ENCODE results near the gene CCDC73.
A peak's percentile ranks its signal among the peaks of the same experiment; 100 is the strongest.
"Not testable (repeated sequence)": the region's sequence is repeated elsewhere in the genome, so short reads cannot be mapped to it uniquely, and the experiment has no call there.

Gene CCDC73

DNA sequence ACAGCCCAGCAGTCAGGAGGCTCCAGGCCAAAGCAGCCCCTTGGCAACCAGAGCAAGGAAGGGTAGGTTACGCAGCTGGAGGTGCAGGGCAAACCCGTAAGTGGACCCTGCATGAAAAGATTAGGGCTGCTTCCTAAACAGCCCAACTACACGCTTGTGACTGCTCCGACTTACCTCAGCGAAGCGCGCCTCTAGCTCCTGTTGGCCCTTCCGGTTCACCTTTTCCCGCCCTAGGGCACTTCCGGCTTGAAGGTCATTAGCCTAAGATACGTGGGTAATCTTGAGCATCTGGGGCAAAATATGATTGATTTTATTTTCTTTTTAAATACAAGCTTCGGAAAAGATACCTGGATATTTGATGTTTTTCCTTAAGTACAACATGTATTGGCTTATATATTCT lies at the start of gene CCDC73:
Gene CCDC73 (minus strand): TSS at position 224 of the 400 bp plus-strand sequence. CDS start 34,419 bp downstream, outside the sequence.
- Mint-ChIP-seq H3K9me3 (no peaks in the 10 kb centered on the region), H3K27ac (no peak within 1 kb of the TSS), H3K4me1 (ENCODE audit: low read depth) (peaks cover 9% of the 10 kb centered on the region), H3K4me3 (no peak within 1 kb of the TSS), H3K36me3 (ENCODE audit: low read depth) (no peaks in the 10 kb centered on the region), H3K27me3 (peaks cover 18% of the 10 kb centered on the region)
- no peak for DNase-seq

- Mint-ChIP-seq H3K9me3 (no peaks in the 10 kb centered on the region), H3K27ac (no peak overlapping the region), H3K4me3 (no peak overlapping the region), H3K27me3 (peaks cover 7% of the 10 kb centered on the region), H3K4me1 (ENCODE audit: low read depth) (no peaks in the 10 kb centered on the region), H3K36me3 (ENCODE audit: low read depth) (no peaks in the 10 kb centered on the region)
- no peak for DNase-seq
Measured at GRCh38 chr11:32843544-32843943, 49.1 kb upstream of the CCDC73 start.

GRCh38 chr11:32840587-32840986 lies 46.1 kb upstream of the CCDC73 start:
- H3K27ac Mint-ChIP-seq = no peak overlapping the region
- no peaks in the 10 kb centered on the region for H3K4me1 Mint-ChIP-seq (ENCODE audit: low read depth)
- H3K4me3 Mint-ChIP-seq = no peak overlapping the region
- no peak for DNase-seq
- no peaks in the 10 kb centered on the region for H3K9me3 Mint-ChIP-seq
- no peaks in the 10 kb centered on the region for H3K36me3 Mint-ChIP-seq (ENCODE audit: low read depth)
- H3K27me3 Mint-ChIP-seq = no peaks in the 10 kb centered on the region

- Mint-ChIP-seq H3K27me3 (peaks cover 6% of the 10 kb centered on the region), H3K36me3 (ENCODE audit: low read depth) (no peaks in the 10 kb centered on the region), H3K4me3 (no peak overlapping the region), H3K9me3 (no peaks in the 10 kb centered on the region), H3K27ac (no peak overlapping the region), H3K4me1 (ENCODE audit: low read depth) (no peaks in the 10 kb centered on the region)
- DNase-seq = no peak
Measured at GRCh38 chr11:32839308-32839707, 44.8 kb upstream of the CCDC73 start.

- Mint-ChIP-seq H3K9me3 (no peaks in the 10 kb centered on the region), H3K36me3 (ENCODE audit: low read depth) (no peaks in the 10 kb centered on the region), H3K27me3 (peaks cover 6% of the 10 kb centered on the region), H3K27ac (no peak overlapping the region), H3K4me3 (no peak overlapping the region), H3K4me1 (ENCODE audit: low read depth) (no peaks in the 10 kb centered on the region)
- no peak for DNase-seq
Measured at GRCh38 chr11:32838505-32839274, 44.2 kb upstream of the CCDC73 start.

DNA sequence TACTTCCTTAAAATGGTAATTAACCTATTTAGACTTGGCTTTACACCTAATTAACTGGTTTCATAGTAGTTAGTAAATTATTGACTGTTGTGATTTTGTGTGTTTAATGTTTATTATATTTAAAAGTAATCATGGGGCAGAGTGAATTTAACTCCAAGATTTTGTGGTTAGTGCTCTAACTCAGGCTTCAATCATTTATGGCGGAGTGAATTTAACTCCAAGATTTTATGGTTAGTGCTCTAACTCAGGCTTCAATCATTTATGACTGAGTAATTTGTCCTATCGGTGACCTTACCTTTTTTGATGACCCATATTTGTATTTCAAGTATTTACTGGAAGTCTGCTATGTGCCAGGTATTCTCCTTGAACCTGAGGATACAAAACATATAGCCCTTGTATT lies 42.5 kb upstream of the CCDC73 start:
- Mint-ChIP-seq H3K9me3 (no peaks in the 10 kb centered on the region), H3K36me3 (ENCODE audit: low read depth) (no peaks in the 10 kb centered on the region), H3K4me1 (ENCODE audit: low read depth) (no peaks in the 10 kb centered on the region)

GRCh38 chr11:32833921-32834320 lies 39.5 kb upstream of the CCDC73 start:
- H3K4me3 Mint-ChIP-seq = no peak overlapping the region
- no peak for DNase-seq
- no peaks in the 10 kb centered on the region for H3K9me3 Mint-ChIP-seq
- H3K27me3 Mint-ChIP-seq = peaks cover 39% of the 10 kb centered on the region
- peaks cover 15% of the 10 kb centered on the region for H3K4me1 Mint-ChIP-seq (ENCODE audit: low read depth)
- no peak overlapping the region for H3K27ac Mint-ChIP-seq
- no peaks in the 10 kb centered on the region for H3K36me3 Mint-ChIP-seq (ENCODE audit: low read depth)

More for the DNA sequence above, 42.5 kb upstream of the CCDC73 start:
- Mint-ChIP-seq H3K27ac (no peak overlapping the region), H3K4me3 (no peak overlapping the region), H3K27me3 (peaks cover 16% of the 10 kb centered on the region)
- DNase-seq = no peak

DNA sequence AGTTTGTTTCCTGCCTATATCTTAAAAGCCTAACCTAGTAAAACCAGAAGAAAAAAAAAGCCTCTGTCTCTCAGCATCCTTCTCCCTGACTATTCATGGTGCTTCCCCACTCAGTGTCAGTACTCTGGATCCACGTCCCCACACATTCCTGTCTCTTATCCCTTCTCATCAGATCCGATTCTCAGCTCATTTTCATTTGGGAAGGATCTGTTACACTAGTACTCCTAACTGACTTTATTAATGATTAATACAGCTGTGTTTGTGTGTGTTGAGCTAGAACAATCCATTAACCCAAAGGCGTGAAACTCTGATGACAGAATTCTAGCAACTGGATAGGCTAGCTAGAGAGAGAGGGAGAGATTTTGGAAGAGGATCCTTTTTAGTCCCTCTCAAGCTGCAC lies 36.8 kb upstream of the CCDC73 start:
- Mint-ChIP-seq H3K27ac (no peak overlapping the region), H3K36me3 (ENCODE audit: low read depth) (no peaks in the 10 kb centered on the region), H3K27me3 (peaks cover 47% of the 10 kb centered on the region), H3K4me3 (no peak overlapping the region), H3K4me1 (ENCODE audit: low read depth) (peaks cover 15% of the 10 kb centered on the region), H3K9me3 (no peaks in the 10 kb centered on the region)
- no peak for DNase-seq

- H3K36me3 Mint-ChIP-seq (ENCODE audit: low read depth) = no peaks in the 10 kb centered on the region
- no peak for DNase-seq
- H3K4me1 Mint-ChIP-seq (ENCODE audit: low read depth) = peaks cover 15% of the 10 kb centered on the region
- H3K9me3 Mint-ChIP-seq = no peaks in the 10 kb centered on the region
- peaks cover 47% of the 10 kb centered on the region for H3K27me3 Mint-ChIP-seq
- H3K27ac Mint-ChIP-seq = no peak overlapping the region
- peak overlapping the region; percentile 75 for H3K4me3 Mint-ChIP-seq
Measured at GRCh38 chr11:32830796-32831195, 36.3 kb upstream of the CCDC73 start.

GRCh38 chr11:32830413-32830738 lies 35.9 kb upstream of the CCDC73 start:
- Mint-ChIP-seq H3K4me3 (peak overlapping the region; percentile 75), H3K4me1 (ENCODE audit: low read depth) (peaks cover 15% of the 10 kb centered on the region), H3K27ac (no peak overlapping the region), H3K27me3 (peaks cover 47% of the 10 kb centered on the region), H3K36me3 (ENCODE audit: low read depth) (no peaks in the 10 kb centered on the region), H3K9me3 (no peaks in the 10 kb centered on the region)
- no peak for DNase-seq

DNA sequence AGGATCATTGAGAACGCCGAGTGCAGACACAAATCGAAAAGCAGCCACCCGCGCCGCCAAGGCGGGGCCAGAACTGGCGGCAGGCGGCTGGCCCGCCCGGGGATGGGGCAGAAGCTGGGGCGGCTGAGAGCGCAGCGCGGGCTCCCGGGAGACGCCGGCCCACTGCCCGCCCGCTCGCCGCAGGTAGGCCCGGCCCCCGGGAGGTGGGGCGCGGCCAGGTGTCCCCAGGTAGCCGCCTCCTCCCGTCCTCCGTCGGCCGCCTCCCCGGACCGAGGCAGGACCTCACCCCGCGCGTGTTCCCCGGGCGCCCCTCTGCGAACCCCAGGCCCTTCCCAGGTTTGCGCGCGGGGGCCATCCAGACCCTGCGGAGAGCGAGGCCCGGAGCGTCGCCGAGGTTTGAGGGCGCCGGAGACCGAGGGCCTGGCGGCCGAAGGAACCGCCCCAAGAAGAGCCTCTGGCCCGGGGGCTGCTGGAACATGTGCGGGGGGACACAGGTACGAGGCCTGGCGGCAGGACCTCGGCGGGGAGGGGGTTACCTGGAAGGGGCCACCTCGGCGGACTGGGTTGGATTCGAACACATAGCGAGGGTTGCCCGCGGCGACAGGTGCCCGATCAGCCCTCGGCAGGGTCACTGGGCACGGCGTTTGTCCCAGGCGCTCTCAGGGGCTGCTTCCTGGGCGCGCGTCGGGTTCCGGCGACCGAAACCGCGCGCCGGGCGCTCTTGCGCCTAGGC lies 35.4 kb upstream of the CCDC73 start, which contains the start of gene PRRG4:
Gene PRRG4 (plus strand): TSS at position 248 of the 733 bp plus-strand sequence. CDS start 603 bp downstream, outside the sequence.
- peak within 1 kb of the TSS; percentile 88 for H3K4me3 Mint-ChIP-seq
- peak within 1 kb of the TSS; percentile 91 for H3K27ac Mint-ChIP-seq
- H3K27me3 Mint-ChIP-seq = peaks cover 42% of the 10 kb centered on the region
- no peaks in the 10 kb centered on the region for H3K36me3 Mint-ChIP-seq (ENCODE audit: low read depth)
- no peaks in the 10 kb centered on the region for H3K9me3 Mint-ChIP-seq
- H3K4me1 Mint-ChIP-seq (ENCODE audit: low read depth) = peaks cover 15% of the 10 kb centered on the region
- peak; percentile 67 for DNase-seq

DNA sequence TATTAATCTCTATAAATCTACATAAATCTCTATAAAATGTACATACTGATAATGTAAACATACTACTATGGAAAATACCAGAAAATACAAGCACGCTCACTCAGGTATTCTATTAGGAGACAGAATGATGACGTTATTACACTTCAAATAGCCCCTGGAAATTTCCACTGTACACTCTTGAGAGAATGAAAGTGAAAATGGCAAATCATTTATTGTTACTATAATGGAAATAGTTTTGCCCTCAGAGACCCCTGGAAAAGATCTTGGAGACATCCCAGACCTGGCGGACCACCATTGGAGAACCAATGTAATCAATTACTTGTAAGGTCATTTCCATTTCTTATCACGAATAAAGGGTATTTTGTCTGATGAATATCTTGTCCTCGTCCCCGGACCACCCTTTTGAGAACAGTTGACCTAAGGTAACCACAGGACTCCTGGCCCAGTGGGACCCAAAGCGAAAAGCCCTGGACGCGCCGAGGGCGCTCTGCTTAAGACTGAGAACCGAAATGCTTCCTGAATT lies 34.8 kb upstream of the CCDC73 start:
- Mint-ChIP-seq H3K4me3 (peak overlapping the region; percentile 88), H3K9me3 (no peaks in the 10 kb centered on the region), H3K27ac (peak overlapping the region; percentile 91), H3K36me3 (ENCODE audit: low read depth) (no peaks in the 10 kb centered on the region), H3K27me3 (peaks cover 41% of the 10 kb centered on the region), H3K4me1 (ENCODE audit: low read depth) (peaks cover 15% of the 10 kb centered on the region)
- DNase-seq = no peak

DNA sequence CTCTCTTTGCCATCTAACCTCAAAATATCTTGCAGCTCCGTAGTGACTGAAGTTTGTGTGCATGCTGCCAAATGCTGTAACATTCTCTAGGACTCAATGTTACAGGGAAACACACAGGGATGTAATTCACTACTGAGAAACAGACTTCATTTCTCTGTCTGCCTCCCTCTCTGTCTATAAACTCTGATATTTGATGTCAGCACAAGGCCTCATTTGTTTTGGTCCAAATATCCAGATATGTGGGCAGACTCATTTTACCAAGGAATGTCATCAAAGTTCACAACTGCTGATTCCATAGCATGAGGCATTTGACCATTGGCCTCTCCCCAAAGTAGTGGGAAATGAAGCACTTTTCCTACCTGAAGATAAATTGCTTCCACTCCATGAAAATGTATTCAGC lies 32.8 kb upstream of the CCDC73 start:
- Mint-ChIP-seq H3K9me3 (no peaks in the 10 kb centered on the region), H3K4me1 (ENCODE audit: low read depth) (peaks cover 18% of the 10 kb centered on the region), H3K27ac (no peak overlapping the region), H3K4me3 (no peak overlapping the region), H3K27me3 (peaks cover 39% of the 10 kb centered on the region), H3K36me3 (ENCODE audit: low read depth) (no peaks in the 10 kb centered on the region)
- no peak for DNase-seq

- Mint-ChIP-seq H3K27me3 (peaks cover 30% of the 10 kb centered on the region), H3K4me1 (ENCODE audit: low read depth) (peaks cover 26% of the 10 kb centered on the region), H3K36me3 (ENCODE audit: low read depth) (no peaks in the 10 kb centered on the region), H3K9me3 (no peaks in the 10 kb centered on the region), H3K4me3 (no peak overlapping the region), H3K27ac (no peak overlapping the region)
- no peak for DNase-seq
Measured at GRCh38 chr11:32826113-32826512, 31.7 kb upstream of the CCDC73 start.

- H3K4me1 Mint-ChIP-seq (ENCODE audit: low read depth) = peaks cover 16% of the 10 kb centered on the region
- peaks cover 13% of the 10 kb centered on the region for H3K27me3 Mint-ChIP-seq
- not testable (repeated sequence) for H3K9me3 Mint-ChIP-seq; DNase-seq; H3K4me3 Mint-ChIP-seq; H3K27ac Mint-ChIP-seq; H3K36me3 Mint-ChIP-seq (ENCODE audit: low read depth)
Measured at GRCh38 chr11:32823617-32824016, 29.2 kb upstream of the CCDC73 start.

Measured in activated T-cell treated with anti-CD3 and anti-CD28 coated beads, Interleukin-2, amount 50 U/mL, for 24 hours (primary cell).